HepG2 (cell line): ENCODE data around the gene NCKAP5L. TPM values are rescaled to one million over a fixed set of nuclear protein-coding genes. Genes with fewer than 3 reads are reported as not detected.
A peak's percentile ranks its signal among the peaks of the same experiment; 100 is the strongest.

ENCODE experiments used
- ATAC-seq: fragments of 200-7000 bp; cut with Tn5 transposase; 3 replicates; pipeline ENCODE4 v1.9.1; 2020; ENCODE audit warnings: mild to moderate bottlenecking, moderate library complexity
- BruUV-seq: library from RNA; stranded (reverse); fragments of 400-500 nt; replicated peaks from 2 replicates; lab custom pipeline; 2021; lab: Mats Ljungman, UMichigan
- CTCF ChIA-PET: fragments of 300-600 bp; formaldehyde crosslinking; extraction: SDS; loops from one replicate; lab custom pipeline; 2021; ENCODE audit warnings: low total read pairs, inconsistent platforms, low intra/inter-chr PET ratio; lab: Yijun Ruan, JAX
- POLR2A ChIA-PET: fragments of 350-600 bp; sonication (Branson Sonifier 250); formaldehyde crosslinking; loops from one replicate; lab custom pipeline; 2020; ENCODE audit warnings: antibody characterized with exemption, inconsistent platforms; lab: Yijun Ruan, JAX
- DNase-seq: peaks from one replicate; pipeline ENCODE4 v3.0.0-alpha.2; 2015; ENCODE audit warnings: low spot score
- FAIRE-seq: peaks from 3 replicates; lab custom pipeline; 2011; peaks lifted over from hg19 to GRCh38; lab: Jason Lieb, UNC
- H2AFZ ChIP-seq: one replicate; pipeline ENCODE4 v1.6.1; 2011; ENCODE audit warnings: low read length, inconsistent platforms
- H3K27ac ChIP-seq: fragments of 300-600 bp; 3 replicates; pipeline ENCODE4 v1.8.0; 2011; ENCODE audit warnings: mixed run types, mild to moderate bottlenecking, mixed read lengths, low read length, inconsistent platforms; ENCODE audit not compliant: insufficient read depth; ENCODE audit errors: extremely low read length
- H3K27me3 ChIP-seq, 2 experiments: fragments of 200-600 bp in 1 of 2; 2 replicates in 1 of 2; 3 replicates in 1 of 2; pipeline versions ENCODE4 v1.6.0 to v1.8.0; 2011; ENCODE audit warnings: low read length in 2 of 2, mild to moderate bottlenecking in 2 of 2, moderate library complexity in 2 of 2, inconsistent platforms in 1 of 2; ENCODE audit not compliant: insufficient read depth in 2 of 2, control insufficient read depth in 1 of 2
- H3K36me3 ChIP-seq, 2 experiments: fragments of 200-600 bp in 1 of 2; replicated peaks in 1 of 2; 2 replicates in 1 of 2; 3 replicates in 1 of 2; pipeline versions ENCODE4 v1.5.1 to v1.8.0; 2011; ENCODE audit warnings: low read length in 2 of 2, inconsistent platforms in 1 of 2; ENCODE audit not compliant: insufficient read depth in 2 of 2, control insufficient read depth in 1 of 2
- H3K4me1 ChIP-seq: 2 replicates; pipeline ENCODE4 v1.5.1; 2012; ENCODE audit warnings: low read length, inconsistent platforms; ENCODE audit not compliant: insufficient read depth
- H3K4me2 ChIP-seq: 2 replicates; pipeline ENCODE4 v1.6.0; 2011; ENCODE audit warnings: low read depth, low read length, inconsistent platforms
- H3K4me3 ChIP-seq, 3 experiments: fragments of 200-600 bp in 1 of 3; sonication (generic), shearing (Covaris generic) in 1 of 3; replicated peaks in 1 of 3; 2 replicates each; pipeline ENCODE4 v1.5.1; 2011 to 2016; ENCODE audit warnings: low read length in 3 of 3, inconsistent platforms in 2 of 3, low read depth in 2 of 3, mild to moderate bottlenecking in 2 of 3, control low read depth in 1 of 3, mixed read lengths in 1 of 3; ENCODE audit not compliant: insufficient read depth in 1 of 3
- H3K79me2 ChIP-seq: one replicate; pipeline ENCODE4 v1.6.1; 2011; ENCODE audit warnings: low read length, inconsistent platforms; ENCODE audit not compliant: insufficient read depth
- H3K9ac ChIP-seq: 2 replicates; pipeline ENCODE4 v1.6.0; 2011; ENCODE audit warnings: mild to moderate bottlenecking, low read depth, low read length, inconsistent platforms; ENCODE audit not compliant: insufficient read depth
- H3K9me3 ChIP-seq: 2 replicates; pipeline ENCODE4 v1.5.1; 2012; ENCODE audit warnings: mild to moderate bottlenecking, low read length
- H4K20me1 ChIP-seq: 2 replicates; pipeline ENCODE4 v1.6.0; 2011; ENCODE audit warnings: inconsistent platforms, mild to moderate bottlenecking, low read length, moderate library complexity; ENCODE audit not compliant: insufficient read depth
- FOSL1 ChIP-seq: sonication (generic); formaldehyde crosslinking; IDR thresholded peaks from 2 replicates; pipeline ENCODE4 v1.9.0; 2021; ENCODE audit warnings: missing genetic modification reagents, borderline replicate concordance
- HCFC1 ChIP-seq: fragments of 150-350 bp; IDR thresholded peaks from 2 replicates; pipeline ENCODE4 v1.6.1; 2014; ENCODE audit warnings: low read depth, low read length
- IRF2 ChIP-seq: IDR thresholded peaks from 2 replicates; pipeline ENCODE4 v1.6.1; 2018; ENCODE audit warnings: missing genetic modification reagents, missing compliant biosample characterization
- MTF2 ChIP-seq: sonication (generic); formaldehyde crosslinking; IDR thresholded peaks from 2 replicates; pipeline ENCODE4 v1.5.0; 2020; ENCODE audit warnings: missing genetic modification reagents, borderline replicate concordance
- PITX1 ChIP-seq: sonication (generic); formaldehyde crosslinking; IDR thresholded peaks from 2 replicates; pipeline ENCODE4 v1.5.1; 2020; ENCODE audit warnings: mild to moderate bottlenecking, missing genetic modification reagents
- POLR2G ChIP-seq: fragments of 200-400 bp; formaldehyde crosslinking; IDR thresholded peaks from 2 replicates; pipeline ENCODE4 v1.6.1; 2018; ENCODE audit warnings: mild to moderate bottlenecking, low read depth, low read length, moderate library complexity
- RAD21 ChIP-seq: fragments of 450-650 bp; formaldehyde crosslinking; IDR thresholded peaks from 2 replicates; pipeline ENCODE4 v1.5.0; 2020; ENCODE audit warnings: mild to moderate bottlenecking
- RORA ChIP-seq: sonication (generic); formaldehyde crosslinking; IDR thresholded peaks from 2 replicates; pipeline ENCODE4 v1.5.0; 2020; ENCODE audit warnings: mild to moderate bottlenecking, missing genetic modification reagents, moderate library complexity
- SMARCE1 ChIP-seq: fragments of 450-650 bp; IDR thresholded peaks from 2 replicates; pipeline ENCODE4 v1.6.1; 2017; ENCODE audit warnings: borderline replicate concordance
- TCF7 ChIP-seq: sonication (generic); IDR thresholded peaks from 2 replicates; pipeline ENCODE4 v1.6.1; 2016; ENCODE audit warnings: antibody characterized with exemption, low read depth
- ZNF644 ChIP-seq: IDR thresholded peaks from 2 replicates; pipeline ENCODE4 v1.6.1; 2016; ENCODE audit warnings: low read depth
- ZNF891 ChIP-seq: sonication (generic); formaldehyde crosslinking; IDR thresholded peaks from 2 replicates; pipeline ENCODE4 v1.5.0; 2020; ENCODE audit warnings: mild to moderate bottlenecking, missing genetic modification reagents
- WGBS: methylation state at CpG from one replicate; pipeline ENCODE4 v1.1.6; 2017; ENCODE audit warnings: low lambda C conversion rate; 5-methylcytosine and 5-hydroxymethylcytosine counted together
- in situ Hi-C: cut with HindIII; loops from 2 replicates; pipeline ENCODE4 v1.10.0; 2017; ENCODE audit warnings: low pct_unique_long_range_greater_than_20kb; ENCODE audit not compliant: extremely low pct_ligation_motif_present
- intact Hi-C: fragments of 100-400 bp; cut with micrococcal nuclease; formaldehyde crosslinking; loops from one replicate; pipeline ENCODE4 v1.10.0; 2022; ENCODE audit not compliant: unreplicated experiment
- polyA plus RNA-seq, 8 experiments: library from polyadenylated mRNA; depleted of rRNA in 3 of 8; stranded (reverse) in 7 of 8; unstranded in 1 of 8; fragments of >200 nt; fragmentation: Illumina TruSeq in 4 of 8; extraction: Trizol in 4 of 8; gene quantifications; 2 replicates each; pipeline versions ENCODE4 v1.2.1 to v1.2.3, GENCODE V29; 2011 to 2016; ENCODE audit warnings: low read depth in 4 of 8, missing spikeins in 1 of 8, mixed read lengths in 1 of 8; ENCODE audit not compliant: insufficient read depth in 1 of 8
- total RNA-seq, 5 experiments: library from RNA; depleted of rRNA; stranded (reverse); fragments of >200 nt; fragmentation: Illumina TruSeq; extraction: Trizol; gene quantifications; 2 replicates each; pipeline ENCODE4 v1.2.3, GENCODE V29; 2016; ENCODE audit warnings: low read depth in 1 of 5
- TF ChIP-seq, protein P1 (sequence below): sonication (generic); formaldehyde crosslinking; IDR thresholded peaks from 2 replicates; pipeline ENCODE4 v1.4.0; 2020; ENCODE audit warnings: missing genetic modification reagents
- TF ChIP-seq, protein P2 (sequence below): sonication (generic); formaldehyde crosslinking; IDR thresholded peaks from 2 replicates; pipeline ENCODE4 v1.9.0; 2021; ENCODE audit warnings: mild to moderate bottlenecking, missing genetic modification reagents
- TF ChIP-seq, protein P3 (sequence below): sonication (generic); formaldehyde crosslinking; IDR thresholded peaks from 2 replicates; pipeline ENCODE4 v1.5.0; 2020; ENCODE audit warnings: missing genetic modification reagents, mild to moderate bottlenecking, borderline replicate concordance

Gene NCKAP5L
- total and polyA plus RNA-seq, 2 of the 13 experiments (the other 11 are each of a cell fraction or from before 2014, with no cell fraction given): 4.1 to 9.0 TPM

DNA sequence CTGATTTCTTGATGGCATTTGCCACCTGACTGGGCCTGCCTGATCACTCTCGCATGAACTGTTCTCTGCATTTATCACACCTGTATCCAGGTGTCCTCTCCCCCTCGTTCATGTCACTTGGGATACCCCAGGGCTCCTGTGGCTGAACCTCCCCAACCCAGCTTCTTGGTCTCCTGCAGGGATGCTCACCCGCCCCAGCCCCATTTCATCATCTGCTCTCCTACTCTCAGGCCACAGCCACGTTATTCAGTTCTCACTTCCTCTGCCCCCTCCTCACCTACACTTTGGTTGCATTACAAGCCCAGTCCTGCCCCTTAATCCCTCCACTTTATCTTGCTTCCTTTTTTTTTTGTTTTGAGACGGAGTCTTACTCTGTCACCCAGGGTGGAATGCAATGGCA is 51.4 kb downstream of the NCKAP5L start (continued):
- TF ChIP-seq IRF2 (CRISPR knock-in tag) (no peak), TCF7 (no peak), POLR2G (no peak), HCFC1 (no peak)

DNA sequence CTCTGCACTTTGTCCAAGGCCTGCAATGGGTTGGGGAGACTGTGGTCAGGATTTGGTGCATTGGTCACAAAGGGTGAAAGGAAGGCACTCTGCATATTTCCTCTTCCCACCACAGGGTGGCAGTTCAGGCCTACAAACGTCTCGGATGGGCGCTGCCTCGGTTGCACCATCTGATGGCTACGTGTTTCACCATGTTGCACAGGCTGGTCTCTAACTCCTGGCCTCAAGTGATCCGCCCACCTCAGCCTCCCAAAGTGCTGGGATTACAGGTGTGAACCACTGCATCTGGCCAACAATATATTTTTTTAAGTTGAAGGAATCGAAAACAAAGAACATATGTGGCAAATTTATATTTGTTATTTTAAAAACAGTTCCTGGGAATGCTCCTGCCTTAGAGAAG is 51.8 kb downstream of the NCKAP5L start:
- WGBS: under 1% methylated on average over 7 of the region's 7 CpGs
- FAIRE-seq (peak; percentile 87), ATAC-seq (peak; percentile 91), DNase-seq (peak; percentile 66)
- no peaks in the 10 kb centered on the region for H4K20me1 ChIP-seq
- no peak overlapping the region for H3K27ac ChIP-seq
- H3K4me1 ChIP-seq: peaks cover 16% of the 10 kb centered on the region
- CTCF ChIA-PET: interaction anchor here (1.1 to 4.4 kb wide), 4 partner anchors 35 to 91 kb away, joined by 3 to 39 read pairs (median 12); partner anchors contain the start of gene TMBIM6
- BruUV-seq: no TSS peak
- no peaks in the 10 kb centered on the region for H3K9me3 ChIP-seq
- H3K4me2 ChIP-seq: peak overlapping the region; percentile 54
- in situ Hi-C loops: loop anchor here (10.0 kb wide), 1 partner anchor 58 kb away; no protein-coding TSS in a partner anchor
- H3K9ac ChIP-seq: no peak overlapping the region
- no peak overlapping the region for H2AFZ ChIP-seq
- intact Hi-C loops: loop anchor here (1.0 to 10.0 kb wide), 3 partner anchors 52 to 91 kb away; no protein-coding TSS in a partner anchor
- POLR2A ChIA-PET: no interaction called here
- no peak overlapping the region for H3K4me3 ChIP-seq
- H3K27me3 ChIP-seq: peaks cover 0 to 4% of the 10 kb centered on the region in 2 experiments; a peak in 1 of 5 replicates
- no peaks in the 10 kb centered on the region for H3K36me3 ChIP-seq
- no peaks in the 10 kb centered on the region for H3K79me2 ChIP-seq
- TF ChIP-seq MTF2 (no peak), RAD21 (CRISPR knock-in tag) (peak; percentile 86), SMARCE1 (no peak), PITX1 (CRISPR knock-in tag) (no peak), ZNF644 (CRISPR knock-in tag) (no peak), ZNF891 (no peak), FOSL1 (CRISPR knock-in tag) (no peak), RORA (no peak)
- TF ChIP-seq, protein P1, sequence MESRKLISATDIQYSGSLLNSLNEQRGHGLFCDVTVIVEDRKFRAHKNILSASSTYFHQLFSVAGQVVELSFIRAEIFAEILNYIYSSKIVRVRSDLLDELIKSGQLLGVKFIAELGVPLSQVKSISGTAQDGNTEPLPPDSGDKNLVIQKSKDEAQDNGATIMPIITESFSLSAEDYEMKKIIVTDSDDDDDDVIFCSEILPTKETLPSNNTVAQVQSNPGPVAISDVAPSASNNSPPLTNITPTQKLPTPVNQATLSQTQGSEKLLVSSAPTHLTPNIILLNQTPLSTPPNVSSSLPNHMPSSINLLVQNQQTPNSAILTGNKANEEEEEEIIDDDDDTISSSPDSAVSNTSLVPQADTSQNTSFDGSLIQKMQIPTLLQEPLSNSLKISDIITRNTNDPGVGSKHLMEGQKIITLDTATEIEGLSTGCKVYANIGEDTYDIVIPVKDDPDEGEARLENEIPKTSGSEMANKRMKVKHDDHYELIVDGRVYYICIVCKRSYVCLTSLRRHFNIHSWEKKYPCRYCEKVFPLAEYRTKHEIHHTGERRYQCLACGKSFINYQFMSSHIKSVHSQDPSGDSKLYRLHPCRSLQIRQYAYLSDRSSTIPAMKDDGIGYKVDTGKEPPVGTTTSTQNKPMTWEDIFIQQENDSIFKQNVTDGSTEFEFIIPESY (CRISPR knock-in tag): 0 out of 2 replicates have a peak, but pooled peaks have one; percentile 12
- TF ChIP-seq, protein P2, sequence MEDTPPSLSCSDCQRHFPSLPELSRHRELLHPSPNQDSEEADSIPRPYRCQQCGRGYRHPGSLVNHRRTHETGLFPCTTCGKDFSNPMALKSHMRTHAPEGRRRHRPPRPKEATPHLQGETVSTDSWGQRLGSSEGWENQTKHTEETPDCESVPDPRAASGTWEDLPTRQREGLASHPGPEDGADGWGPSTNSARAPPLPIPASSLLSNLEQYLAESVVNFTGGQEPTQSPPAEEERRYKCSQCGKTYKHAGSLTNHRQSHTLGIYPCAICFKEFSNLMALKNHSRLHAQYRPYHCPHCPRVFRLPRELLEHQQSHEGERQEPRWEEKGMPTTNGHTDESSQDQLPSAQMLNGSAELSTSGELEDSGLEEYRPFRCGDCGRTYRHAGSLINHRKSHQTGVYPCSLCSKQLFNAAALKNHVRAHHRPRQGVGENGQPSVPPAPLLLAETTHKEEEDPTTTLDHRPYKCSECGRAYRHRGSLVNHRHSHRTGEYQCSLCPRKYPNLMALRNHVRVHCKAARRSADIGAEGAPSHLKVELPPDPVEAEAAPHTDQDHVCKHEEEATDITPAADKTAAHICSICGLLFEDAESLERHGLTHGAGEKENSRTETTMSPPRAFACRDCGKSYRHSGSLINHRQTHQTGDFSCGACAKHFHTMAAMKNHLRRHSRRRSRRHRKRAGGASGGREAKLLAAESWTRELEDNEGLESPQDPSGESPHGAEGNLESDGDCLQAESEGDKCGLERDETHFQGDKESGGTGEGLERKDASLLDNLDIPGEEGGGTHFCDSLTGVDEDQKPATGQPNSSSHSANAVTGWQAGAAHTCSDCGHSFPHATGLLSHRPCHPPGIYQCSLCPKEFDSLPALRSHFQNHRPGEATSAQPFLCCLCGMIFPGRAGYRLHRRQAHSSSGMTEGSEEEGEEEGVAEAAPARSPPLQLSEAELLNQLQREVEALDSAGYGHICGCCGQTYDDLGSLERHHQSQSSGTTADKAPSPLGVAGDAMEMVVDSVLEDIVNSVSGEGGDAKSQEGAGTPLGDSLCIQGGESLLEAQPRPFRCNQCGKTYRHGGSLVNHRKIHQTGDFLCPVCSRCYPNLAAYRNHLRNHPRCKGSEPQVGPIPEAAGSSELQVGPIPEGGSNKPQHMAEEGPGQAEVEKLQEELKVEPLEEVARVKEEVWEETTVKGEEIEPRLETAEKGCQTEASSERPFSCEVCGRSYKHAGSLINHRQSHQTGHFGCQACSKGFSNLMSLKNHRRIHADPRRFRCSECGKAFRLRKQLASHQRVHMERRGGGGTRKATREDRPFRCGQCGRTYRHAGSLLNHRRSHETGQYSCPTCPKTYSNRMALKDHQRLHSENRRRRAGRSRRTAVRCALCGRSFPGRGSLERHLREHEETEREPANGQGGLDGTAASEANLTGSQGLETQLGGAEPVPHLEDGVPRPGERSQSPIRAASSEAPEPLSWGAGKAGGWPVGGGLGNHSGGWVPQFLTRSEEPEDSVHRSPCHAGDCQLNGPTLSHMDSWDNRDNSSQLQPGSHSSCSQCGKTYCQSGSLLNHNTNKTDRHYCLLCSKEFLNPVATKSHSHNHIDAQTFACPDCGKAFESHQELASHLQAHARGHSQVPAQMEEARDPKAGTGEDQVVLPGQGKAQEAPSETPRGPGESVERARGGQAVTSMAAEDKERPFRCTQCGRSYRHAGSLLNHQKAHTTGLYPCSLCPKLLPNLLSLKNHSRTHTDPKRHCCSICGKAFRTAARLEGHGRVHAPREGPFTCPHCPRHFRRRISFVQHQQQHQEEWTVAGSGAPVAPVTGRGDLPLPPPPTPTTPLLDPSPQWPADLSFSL (CRISPR knock-in tag): no peak
- TF ChIP-seq, protein P3, sequence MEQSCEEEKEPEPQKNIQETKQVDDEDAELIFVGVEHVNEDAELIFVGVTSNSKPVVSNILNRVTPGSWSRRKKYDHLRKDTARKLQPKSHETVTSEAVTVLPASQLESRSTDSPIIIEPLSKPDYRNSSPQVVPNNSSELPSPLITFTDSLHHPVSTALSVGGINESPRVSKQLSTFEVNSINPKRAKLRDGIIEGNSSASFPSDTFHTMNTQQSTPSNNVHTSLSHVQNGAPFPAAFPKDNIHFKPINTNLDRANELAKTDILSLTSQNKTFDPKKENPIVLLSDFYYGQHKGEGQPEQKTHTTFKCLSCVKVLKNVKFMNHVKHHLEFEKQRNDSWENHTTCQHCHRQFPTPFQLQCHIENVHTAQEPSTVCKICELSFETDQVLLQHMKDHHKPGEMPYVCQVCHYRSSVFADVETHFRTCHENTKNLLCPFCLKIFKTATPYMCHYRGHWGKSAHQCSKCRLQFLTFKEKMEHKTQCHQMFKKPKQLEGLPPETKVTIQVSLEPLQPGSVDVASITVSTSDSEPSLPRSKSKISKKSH (CRISPR knock-in tag): no peak
